Measurements from ENCODE around the gene INS. TPM values are rescaled to one million over a fixed set of nuclear protein-coding genes. Genes with fewer than 3 reads are reported as not detected.

INS gene
- total RNA-seq, 2 donors from 2014 or later: not detected

GRCh38 chr11:2191883-2192282, 30.9 kb upstream of the INS start:
- no peaks in the 10 kb centered on the region for H3K4me1 ChIP-seq (replicated peaks)
- H3K9me3 ChIP-seq: no peaks in the 10 kb centered on the region
- WGBS: 89% methylated on average over 7 of the region's 7 CpGs
- peaks cover 4% of the 10 kb centered on the region for H3K27me3 ChIP-seq (replicated peaks; ENCODE audit: insufficient read depth)
- H3K4me3 ChIP-seq: no peak overlapping the region
- DNase-seq (ENCODE audit: low spot score): no peak
- intact Hi-C loops (cut with DNase I): loop anchor here (5.0 to 10.0 kb wide), 2 partner anchors 110 to 703 kb away; partner anchors contain the start of genes C11orf21 and TSPAN32
- H3K27ac ChIP-seq: no peak overlapping the region
- no peaks in the 10 kb centered on the region for H3K36me3 ChIP-seq
- TF ChIP-seq CTCF (IDR thresholded peaks at IDR 0.05) (no peak), POLR2A (IDR thresholded peaks at IDR 0.05) (no peak), POLR2AphosphoS5 (IDR thresholded peaks at IDR 0.05) (no peak)

- intact Hi-C loops (cut with DNase I): loop anchor here (5.0 to 10.0 kb wide), 2 partner anchors 111 to 704 kb away; partner anchors contain the start of genes C11orf21 and TSPAN32
- peaks cover 4% of the 10 kb centered on the region for H3K27me3 ChIP-seq (replicated peaks; ENCODE audit: insufficient read depth)
- H3K4me1 ChIP-seq (replicated peaks): no peaks in the 10 kb centered on the region
- H3K9me3 ChIP-seq: no peaks in the 10 kb centered on the region
- H3K27ac ChIP-seq: no peak overlapping the region
- H3K36me3 ChIP-seq: no peaks in the 10 kb centered on the region
- DNase-seq (ENCODE audit: low spot score): no peak
- 39% methylated on average over 30 of the region's 30 CpGs for WGBS
- TF ChIP-seq POLR2A (IDR thresholded peaks at IDR 0.05) (no peak), CTCF (IDR thresholded peaks at IDR 0.05) (no peak), POLR2AphosphoS5 (IDR thresholded peaks at IDR 0.05) (no peak)
- no peak overlapping the region for H3K4me3 ChIP-seq
Measured at GRCh38 chr11:2190657-2191471, 29.9 kb upstream of the INS start.

GRCh38 chr11:2189938-2190656, 29.1 kb upstream of the INS start:
- intact Hi-C loops (cut with DNase I): loop anchor here (5.0 to 10.0 kb wide), 2 partner anchors 112 to 705 kb away; partner anchors contain the start of genes C11orf21 and TSPAN32
- WGBS: 66% methylated on average over 28 of the region's 29 CpGs
- Histone ChIP-seq H3K27ac (no peak overlapping the region), H3K27me3 (replicated peaks; ENCODE audit: insufficient read depth) (peaks cover 6% of the 10 kb centered on the region), H3K9me3 (no peaks in the 10 kb centered on the region), H3K4me3 (no peak overlapping the region), H3K4me1 (replicated peaks) (no peaks in the 10 kb centered on the region), H3K36me3 (no peaks in the 10 kb centered on the region)
- no peak for TF ChIP-seq CTCF (IDR thresholded peaks at IDR 0.05)
- DNase-seq (ENCODE audit: low spot score): no peak

- intact Hi-C loops (cut with DNase I): no loop called here
- 80% methylated on average over 19 of the region's 19 CpGs for WGBS
- TF ChIP-seq CTCF (IDR thresholded peaks at IDR 0.05): no peak
- no peak for TF ChIP-seq POLR2A (IDR thresholded peaks at IDR 0.05)
- TF ChIP-seq POLR2AphosphoS5 (IDR thresholded peaks at IDR 0.05): no peak
- H3K4me1 ChIP-seq (replicated peaks): no peaks in the 10 kb centered on the region
- no peaks in the 10 kb centered on the region for H3K9me3 ChIP-seq
- H3K27ac ChIP-seq: no peak overlapping the region
- no peaks in the 10 kb centered on the region for H3K36me3 ChIP-seq
- H3K27me3 ChIP-seq (replicated peaks; ENCODE audit: insufficient read depth): peaks cover 6% of the 10 kb centered on the region
- DNase-seq (ENCODE audit: low spot score): no peak
- H3K4me3 ChIP-seq: no peak overlapping the region
Measured at GRCh38 chr11:2188745-2189144, 27.7 kb upstream of the INS start.

All from prostate gland (tissue), 2 donors.